AG04449 (cell line): ENCODE results near the gene AKAP6.

Source experiments
- CTCF ChIA-PET: fragments of 350-600 bp; formaldehyde crosslinking; extraction: SDS; loops from one replicate; lab custom pipeline; 2021; ENCODE audit warnings: antibody characterized with exemption; lab: Yijun Ruan, JAX
- POLR2A ChIA-PET: fragments of 400-600, 350-600 bp; formaldehyde crosslinking; extraction: SDS; loops from one replicate; lab custom pipeline; 2020; ENCODE audit warnings: antibody characterized with exemption, inconsistent platforms; lab: Yijun Ruan, JAX
- DNase-seq: peaks from one replicate; pipeline ENCODE4 v3.0.0-alpha.2; 2010; ENCODE audit warnings: low read depth, low spot score
- H3K4me3 ChIP-seq: 2 replicates; pipeline ENCODE4 v1.5.1; 2011; ENCODE audit warnings: low read depth, mild to moderate bottlenecking, control low read depth, low read length
- CTCF ChIP-seq: IDR thresholded peaks from one replicate; pipeline ENCODE4 v1.5.1; 2011; ENCODE audit warnings: mild to moderate bottlenecking, moderate library complexity, low read length, control low read depth, inconsistent platforms; ENCODE audit not compliant: insufficient read depth; ENCODE audit errors: missing control alignments

Gene AKAP6

GRCh38 chr14:32813401-32813800, 484.3 kb downstream of the AKAP6 start:
- TF ChIP-seq CTCF, result no peak
- POLR2A ChIA-PET, result no interaction called here
- DNase-seq, result no peak
- H3K4me3 ChIP-seq, result no peak overlapping the region
- CTCF ChIA-PET, result no interaction called here

GRCh38 chr14:32814721-32815120, 485.6 kb downstream of the AKAP6 start:
- no peak overlapping the region for H3K4me3 ChIP-seq
- ChIA-PET CTCF (no interaction called here), POLR2A (no interaction called here)
- TF ChIP-seq CTCF, result no peak
- no peak for DNase-seq

- POLR2A ChIA-PET, result no interaction called here
- CTCF ChIA-PET, result no interaction called here
- H3K4me3 ChIP-seq, result no peak overlapping the region
- DNase-seq, result no peak
- no peak for TF ChIP-seq CTCF
Measured at GRCh38 chr14:32816588-32816987, 487.5 kb downstream of the AKAP6 start.

GRCh38 chr14:32817780-32818179, 488.7 kb downstream of the AKAP6 start:
- no peak overlapping the region for H3K4me3 ChIP-seq
- CTCF ChIA-PET, result no interaction called here
- no peak for DNase-seq
- POLR2A ChIA-PET, result no interaction called here
- no peak for TF ChIP-seq CTCF

GRCh38 chr14:32818581-32818980, 489.5 kb downstream of the AKAP6 start:
- POLR2A ChIA-PET, result no interaction called here
- TF ChIP-seq CTCF, result no peak
- no peak overlapping the region for H3K4me3 ChIP-seq
- DNase-seq, result no peak
- CTCF ChIA-PET, result no interaction called here

GRCh38 chr14:32820181-32820580, 491.1 kb downstream of the AKAP6 start:
- H3K4me3 ChIP-seq, result no peak overlapping the region
- TF ChIP-seq CTCF, result no peak
- DNase-seq, result no peak
- ChIA-PET POLR2A (no interaction called here), CTCF (no interaction called here)
